OCI-LY3 (cell line): ENCODE data around the gene IQCH.
"Not testable (repeated sequence)": the region's sequence is repeated elsewhere in the genome, so short reads cannot be mapped to it uniquely, and the experiment has no call there.

ENCODE experiments used
- EZH2phosphoT487 ChIP-seq: fragments of 200-600 bp; shearing (Covaris generic); IDR thresholded peaks from 2 replicates; pipeline ENCODE4 v1.6.1; 2018; ENCODE audit warnings: antibody characterized with exemption, mixed run types, low read depth
- TF ChIP-seq, protein P1 (sequence below): fragments of 200-600, 300-600 bp; sonication (generic); IDR thresholded peaks from 2 replicates; pipeline ENCODE4 v1.5.1; 2014; ENCODE audit warnings: antibody characterized with exemption, low read length, low read depth

- TF ChIP-seq EZH2phosphoT487, result not testable (repeated sequence)
- TF ChIP-seq, protein P1, sequence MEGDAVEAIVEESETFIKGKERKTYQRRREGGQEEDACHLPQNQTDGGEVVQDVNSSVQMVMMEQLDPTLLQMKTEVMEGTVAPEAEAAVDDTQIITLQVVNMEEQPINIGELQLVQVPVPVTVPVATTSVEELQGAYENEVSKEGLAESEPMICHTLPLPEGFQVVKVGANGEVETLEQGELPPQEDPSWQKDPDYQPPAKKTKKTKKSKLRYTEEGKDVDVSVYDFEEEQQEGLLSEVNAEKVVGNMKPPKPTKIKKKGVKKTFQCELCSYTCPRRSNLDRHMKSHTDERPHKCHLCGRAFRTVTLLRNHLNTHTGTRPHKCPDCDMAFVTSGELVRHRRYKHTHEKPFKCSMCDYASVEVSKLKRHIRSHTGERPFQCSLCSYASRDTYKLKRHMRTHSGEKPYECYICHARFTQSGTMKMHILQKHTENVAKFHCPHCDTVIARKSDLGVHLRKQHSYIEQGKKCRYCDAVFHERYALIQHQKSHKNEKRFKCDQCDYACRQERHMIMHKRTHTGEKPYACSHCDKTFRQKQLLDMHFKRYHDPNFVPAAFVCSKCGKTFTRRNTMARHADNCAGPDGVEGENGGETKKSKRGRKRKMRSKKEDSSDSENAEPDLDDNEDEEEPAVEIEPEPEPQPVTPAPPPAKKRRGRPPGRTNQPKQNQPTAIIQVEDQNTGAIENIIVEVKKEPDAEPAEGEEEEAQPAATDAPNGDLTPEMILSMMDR, result not testable (repeated sequence)
These were observed 3.8 kb downstream of the IQCH start for GRCh38 chr15:67258412-67258811.
